HG02642 (cell line): Measurements from ENCODE around the gene GTF3C2.

Experiments
- ATAC-seq: cut with Tn5 transposase; IDR thresholded peaks from one replicate; pipeline ENCODE4 v1.9.1; 2021; ENCODE audit warnings: mild to moderate bottlenecking; ENCODE audit not compliant: unreplicated experiment, poor library complexity

Gene GTF3C2

GRCh38 chr2:27356382-27357181 is at the start of gene GTF3C2:
Gene GTF3C2, minus strand, starts transcription at chr2:27356764. Its CDS starts 13,210 bp downstream, at chr2:27343554.
- ATAC-seq, result peak; percentile 89

- no peak for ATAC-seq
Measured at GRCh38 chr2:27400348-27401135, 44.0 kb upstream of the GTF3C2 start.

GRCh38 chr2:27398962-27399361 is 42.4 kb upstream of the GTF3C2 start:
- no peak for ATAC-seq

- no peak for ATAC-seq
Measured at GRCh38 chr2:27393225-27393624, 36.7 kb upstream of the GTF3C2 start.

GRCh38 chr2:27390822-27391679 is 34.5 kb upstream of the GTF3C2 start:
- ATAC-seq, result no peak

- ATAC-seq, result no peak
Measured at GRCh38 chr2:27381577-27382181, 25.1 kb upstream of the GTF3C2 start.

- peak; percentile 87 for ATAC-seq
Measured at GRCh38 chr2:27380626-27381545, 24.3 kb upstream of the GTF3C2 start, which contains the start of gene ZNF513. Gene ZNF513, minus strand, starts transcription at chr2:27380734. Its CDS starts 208 bp downstream, at chr2:27380526.

- no peak for ATAC-seq
Measured at GRCh38 chr2:27379836-27380625, 23.5 kb upstream of the GTF3C2 start.

GRCh38 chr2:27379383-27379835 is 22.8 kb upstream of the GTF3C2 start:
- no peak for ATAC-seq

GRCh38 chr2:27378809-27379290 is 22.3 kb upstream of the GTF3C2 start:
- ATAC-seq, result no peak

GRCh38 chr2:27378096-27378808 is 21.7 kb upstream of the GTF3C2 start:
- no peak for ATAC-seq

- ATAC-seq, result no peak
Measured at GRCh38 chr2:27377618-27378095, 21.1 kb upstream of the GTF3C2 start.

GRCh38 chr2:27376866-27377617 is 20.5 kb upstream of the GTF3C2 start:
- ATAC-seq, result no peak

GRCh38 chr2:27376151-27376865 is 19.7 kb upstream of the GTF3C2 start:
- ATAC-seq, result no peak

GRCh38 chr2:27375513-27376099 is 19.0 kb upstream of the GTF3C2 start:
- no peak for ATAC-seq

- no peak for ATAC-seq
Measured at GRCh38 chr2:27373567-27373966, 17.0 kb upstream of the GTF3C2 start.
